Right ventricle myocardium superior (tissue), 1 donor: ENCODE data around the gene KRTAP23-1. TPM values are rescaled to one million over a fixed set of nuclear protein-coding genes. Genes with fewer than 3 reads are reported as not detected.
A peak's percentile ranks its signal among the peaks of the same experiment; 100 is the strongest.

Experiments used
- ATAC-seq: fragments of 200-7000 bp; cut with Tn5 transposase; one replicate; pipeline ENCODE4 v1.9.1; 2020; ENCODE audit warnings: mild to moderate bottlenecking; ENCODE audit not compliant: poor library complexity
- DNase-seq: peaks from one replicate; pipeline ENCODE4 v3.0.0-alpha.2; 2020
- intact Hi-C: fragments of 100-400 bp; cut with DNase I; formaldehyde crosslinking; loops from one replicate; pipeline ENCODE4 v1.11.2; 2022
- long read RNA-seq: library from polyadenylated mRNA; unstranded; transcript quantifications from one replicate; pipeline ENCODE4 v2.0.0, GENCODE V29; 2021
- total RNA-seq: library from RNA; stranded (reverse); fragmentation: NEBNext Ultra II Directional; extraction: Animal tissue kit (Norgen Biotek cat#: 25700); gene quantifications from one replicate; pipeline ENCODE4 v1.2.1, GENCODE V29; 2021
- donor health status: DM: no; HTN: yes; CAD: no; lungs with severe emphysema.

Gene KRTAP23-1
- not detected for total RNA-seq
- long read RNA-seq = 0 reads

DNA sequence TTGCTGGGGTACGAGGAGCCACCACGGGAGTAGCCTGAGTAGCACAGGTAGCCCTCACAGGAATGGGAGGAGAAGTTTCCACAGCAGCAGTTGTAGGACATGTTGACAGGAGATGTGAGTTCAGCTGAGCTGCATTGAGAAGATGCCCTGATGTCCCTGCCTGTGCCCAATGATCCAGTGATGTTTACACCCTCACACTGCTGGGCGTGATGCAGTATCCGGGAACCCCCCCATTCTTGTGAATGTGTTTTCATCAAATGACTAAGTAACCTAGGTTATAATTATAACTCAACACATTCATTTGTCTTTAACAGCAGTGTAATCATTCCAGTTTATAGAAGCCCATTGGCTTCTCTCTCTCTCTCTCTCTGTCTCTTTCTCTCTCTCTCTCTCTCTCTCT is at the start of gene KRTAP23-1:
TSS of gene KRTAP23-1 (minus strand) at position 101 of the 400 bp plus-strand sequence. CDS start at position 101, 0 bp downstream.
- no peak for DNase-seq
- ATAC-seq = no peak
- intact Hi-C loops = loop anchor here (10.0 kb wide), 1 partner anchor 736 kb away; no protein-coding TSS in a partner anchor

GRCh38 chr21:30395731-30396130 is 47.3 kb upstream of the KRTAP23-1 start, which contains the start of gene KRTAP13-1:
TSS of gene KRTAP13-1 (plus strand) at chr21:30396031. CDS start at chr21:30396087, 56 bp downstream.
- intact Hi-C loops = no loop called here
- ATAC-seq = no peak
- no peak for DNase-seq

DNA sequence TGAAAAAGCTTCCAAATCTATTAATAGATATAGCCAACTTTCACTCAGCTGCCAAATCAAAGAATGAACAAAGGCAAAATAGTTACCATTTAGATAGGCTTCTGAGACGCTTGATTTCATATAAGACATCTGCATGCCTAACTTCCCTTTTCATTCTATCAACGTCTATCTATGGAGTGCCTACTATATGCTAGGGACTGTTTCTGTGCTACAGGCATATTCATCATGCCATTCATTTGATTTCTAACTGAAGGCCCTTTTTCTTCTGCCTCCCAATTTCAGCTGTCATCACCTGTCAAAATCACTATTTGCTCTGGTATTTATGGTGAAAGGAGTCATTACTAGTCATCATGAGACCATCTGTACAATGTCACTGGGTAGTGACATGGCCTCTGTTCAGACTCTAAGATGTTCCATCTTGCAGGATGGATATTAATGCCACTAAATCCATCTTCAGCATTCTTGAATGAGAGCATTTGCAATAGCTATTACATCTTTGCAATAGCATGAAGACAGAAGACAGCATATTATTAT is 43.2 kb upstream of the KRTAP23-1 start:
- intact Hi-C loops = no loop called here
- peak; percentile 38 for ATAC-seq
- no peak for DNase-seq

GRCh38 chr21:30382201-30382600 is 33.8 kb upstream of the KRTAP23-1 start:
- ATAC-seq (no peak), DNase-seq (no peak)
- intact Hi-C loops = no loop called here

DNA sequence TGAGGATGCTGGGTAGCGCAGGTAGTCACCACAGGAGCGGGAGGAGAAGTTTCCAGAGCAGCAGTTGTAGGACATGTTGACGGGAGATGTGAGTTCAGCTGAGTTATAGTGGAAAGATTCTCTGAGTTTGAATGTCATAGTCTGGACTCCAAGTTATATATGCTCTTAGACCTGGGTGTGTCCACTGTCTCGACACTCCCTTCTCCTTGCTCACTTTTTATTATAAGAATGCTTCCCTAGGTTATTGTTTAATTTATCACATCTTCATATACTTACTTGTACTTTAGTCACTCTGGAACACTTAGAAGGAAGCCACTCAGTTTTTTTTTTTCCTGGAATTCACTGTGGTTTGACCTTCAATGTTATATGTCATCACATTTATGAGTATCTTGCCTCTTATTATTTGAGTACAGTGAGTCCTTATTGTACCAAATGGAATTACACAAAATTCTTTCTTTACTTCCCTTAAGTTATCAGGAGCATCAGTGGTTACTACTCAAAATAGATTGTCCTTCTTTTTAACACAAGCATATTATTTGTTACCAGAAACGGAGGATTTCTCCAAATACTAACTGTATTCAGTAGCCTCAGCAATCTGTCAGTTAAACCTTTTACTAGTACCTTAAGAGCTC is 23.8 kb upstream of the KRTAP23-1 start, which contains the start of gene KRTAP13-2:
TSS of gene KRTAP13-2 (minus strand) at position 133 of the 632 bp plus-strand sequence. CDS start at position 75, 58 bp downstream.
- intact Hi-C loops = no loop called here
- no peak for ATAC-seq
- DNase-seq = no peak

DNA sequence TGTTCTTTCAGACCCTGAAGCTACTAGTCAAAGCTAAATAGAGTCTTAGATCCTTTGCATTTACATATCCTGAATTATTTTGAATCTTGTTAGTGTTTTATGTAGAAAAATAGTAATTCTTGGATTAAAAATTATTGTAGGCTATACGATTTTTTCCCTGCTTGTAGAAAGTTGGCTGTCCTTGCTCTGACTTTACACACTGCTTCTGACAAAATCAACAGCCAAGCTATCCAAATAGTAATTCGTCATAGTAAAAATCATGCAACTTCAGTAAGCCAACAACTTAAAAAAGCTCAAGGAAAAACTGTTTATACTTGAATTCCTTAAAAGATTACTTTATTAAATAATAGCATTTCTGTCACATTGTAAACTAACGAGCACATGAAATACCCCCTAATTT is 7.5 kb upstream of the KRTAP23-1 start:
- ATAC-seq (no peak), DNase-seq (no peak)
- intact Hi-C loops = no loop called here

- intact Hi-C loops = no loop called here
- no peak for ATAC-seq
- DNase-seq = no peak
Observed at GRCh38 chr21:30354308-30355005, 6.1 kb upstream of the KRTAP23-1 start.

DNA sequence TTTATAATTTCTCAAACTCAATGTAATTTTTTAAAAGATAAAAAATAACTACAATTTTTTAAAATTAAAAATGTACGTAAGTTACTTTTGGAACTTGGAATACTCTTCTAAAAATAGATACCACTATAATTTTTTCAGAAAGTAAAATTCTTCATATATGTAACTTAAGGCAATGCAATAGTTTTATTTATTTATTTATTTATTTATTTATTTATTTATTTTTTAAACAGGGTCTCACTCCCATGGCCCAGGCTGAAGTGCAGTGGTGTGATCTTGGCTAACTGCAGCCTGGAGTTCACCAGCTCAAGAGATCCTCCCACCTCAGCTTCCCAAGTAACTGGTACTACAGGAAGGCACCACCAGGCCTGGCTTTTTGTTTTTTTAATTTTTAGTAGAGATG is 3.1 kb upstream of the KRTAP23-1 start:
- intact Hi-C loops = no loop called here
- DNase-seq (no peak), ATAC-seq (no peak)

GRCh38 chr21:30349572-30349971 is 1.2 kb upstream of the KRTAP23-1 start:
- ATAC-seq (no peak), DNase-seq (no peak)
- intact Hi-C loops = loop anchor here (10.0 kb wide), 1 partner anchor 735 kb away; no protein-coding TSS in a partner anchor

DNA sequence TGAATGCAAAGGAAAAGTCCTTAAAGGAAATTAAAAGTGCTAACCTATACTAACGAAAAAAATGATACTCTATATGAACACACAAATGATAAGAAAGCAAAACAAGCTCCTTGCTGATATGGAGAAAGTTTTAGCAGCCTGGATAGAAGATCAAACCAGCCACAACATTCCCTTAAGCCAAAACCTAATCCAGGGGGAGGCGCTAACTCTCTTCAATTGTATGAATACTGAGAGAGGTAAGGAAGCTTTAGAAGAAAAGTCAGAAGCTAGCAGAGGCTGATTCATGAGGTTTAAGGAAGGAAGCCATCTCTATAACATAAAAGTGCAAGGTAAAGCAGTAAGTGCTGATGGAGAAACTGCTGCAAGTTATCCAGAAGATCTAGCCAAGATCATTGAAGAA is 3.4 kb downstream of the KRTAP23-1 start:
- DNase-seq (no peak), ATAC-seq (no peak)
- intact Hi-C loops = loop anchor here (10.0 kb wide), 1 partner anchor 740 kb away; no protein-coding TSS in a partner anchor

DNA sequence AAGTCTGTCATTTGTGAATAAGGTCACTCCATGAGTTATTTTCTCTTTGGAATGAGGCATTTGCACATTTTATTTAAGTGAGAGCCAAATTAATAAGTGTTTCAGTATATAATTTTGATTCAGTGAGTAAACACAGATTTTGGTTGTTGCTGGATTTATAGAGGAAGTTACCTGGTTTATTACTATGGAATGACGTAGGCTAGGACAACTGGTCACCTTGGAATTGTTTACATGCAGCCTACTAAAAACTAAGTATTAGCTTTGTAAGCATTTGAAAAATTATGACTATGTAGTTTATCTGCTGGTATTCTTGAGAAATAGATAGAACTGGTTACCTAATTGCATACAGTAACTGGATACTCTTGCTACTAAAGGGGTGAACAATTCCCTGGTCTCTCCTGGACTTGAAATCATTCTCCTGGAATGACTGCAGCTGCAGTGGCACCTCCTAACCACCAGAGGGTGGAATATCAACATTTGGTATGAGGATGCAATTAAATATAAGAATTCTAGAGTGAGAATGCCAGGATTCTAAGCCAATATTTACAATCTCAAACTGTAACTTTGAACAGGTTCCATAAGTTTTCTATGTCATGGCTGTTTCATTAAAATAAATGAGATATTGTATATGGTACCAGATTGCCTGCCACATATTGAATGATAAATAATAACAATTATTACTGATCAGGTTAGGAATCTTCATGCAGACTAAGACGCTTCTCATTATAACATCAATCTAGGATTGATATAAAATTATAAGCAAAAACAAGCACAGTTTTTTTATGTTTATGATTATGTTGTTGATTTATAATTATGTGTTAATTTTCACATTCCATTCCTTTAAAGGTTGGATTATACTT is 7.5 kb downstream of the KRTAP23-1 start:
- no peak for ATAC-seq

DNA sequence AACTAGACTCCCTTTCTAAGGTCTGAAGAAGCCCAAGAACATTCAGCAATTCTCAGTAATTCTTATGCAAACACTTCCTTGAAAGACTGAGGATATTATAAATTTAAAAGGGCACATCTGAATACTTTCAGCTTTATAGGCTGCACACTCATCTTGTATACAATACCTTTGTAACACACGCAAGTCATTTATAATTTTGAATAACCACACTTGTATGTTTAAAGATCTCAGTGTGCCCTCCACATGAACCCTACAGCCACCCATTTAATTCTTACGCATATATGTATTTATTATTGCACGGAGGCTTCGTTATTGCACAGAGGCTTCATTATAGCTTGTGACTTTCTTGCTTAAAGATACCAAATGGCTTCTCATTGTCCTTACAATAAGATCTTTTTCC is 9.7 kb downstream of the KRTAP23-1 start:
- ATAC-seq = no peak
- intact Hi-C loops = no loop called here
- DNase-seq = no peak

More for the DNA sequence above, 7.5 kb downstream of the KRTAP23-1 start:
- intact Hi-C loops = loop anchor here (10.0 kb wide), 1 partner anchor 744 kb away; no protein-coding TSS in a partner anchor
- DNase-seq = peak; percentile 39

- intact Hi-C loops = no loop called here
- DNase-seq (no peak), ATAC-seq (no peak)
Observed at GRCh38 chr21:30337772-30338171, 10.6 kb downstream of the KRTAP23-1 start.

- DNase-seq = no peak
- ATAC-seq = no peak
- intact Hi-C loops = no loop called here
Observed at GRCh38 chr21:30337276-30337744, 11.1 kb downstream of the KRTAP23-1 start, which contains the start of gene KRTAP27-1. TSS of gene KRTAP27-1 (minus strand) at chr21:30337694. CDS start at chr21:30337668, 26 bp downstream.

DNA sequence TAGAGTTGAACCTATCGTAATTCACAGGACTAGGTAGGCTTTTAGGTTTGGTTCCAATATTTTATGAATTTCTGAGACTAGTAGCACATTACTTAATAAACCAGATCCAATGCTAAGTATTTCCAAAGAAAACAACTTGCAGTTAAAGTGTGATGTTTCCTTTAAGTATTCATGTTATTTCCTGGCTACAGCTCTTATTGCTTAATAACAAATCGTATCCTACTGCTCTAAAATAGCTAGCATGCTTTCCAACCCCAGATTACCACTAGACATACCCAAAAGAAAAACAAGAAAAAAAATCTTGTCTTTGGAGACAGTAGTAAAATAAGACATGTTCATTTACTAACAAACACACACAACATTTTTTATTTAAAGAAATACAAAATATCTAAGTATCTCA is 11.8 kb downstream of the KRTAP23-1 start:
- no peak for ATAC-seq
- intact Hi-C loops = no loop called here

DNA sequence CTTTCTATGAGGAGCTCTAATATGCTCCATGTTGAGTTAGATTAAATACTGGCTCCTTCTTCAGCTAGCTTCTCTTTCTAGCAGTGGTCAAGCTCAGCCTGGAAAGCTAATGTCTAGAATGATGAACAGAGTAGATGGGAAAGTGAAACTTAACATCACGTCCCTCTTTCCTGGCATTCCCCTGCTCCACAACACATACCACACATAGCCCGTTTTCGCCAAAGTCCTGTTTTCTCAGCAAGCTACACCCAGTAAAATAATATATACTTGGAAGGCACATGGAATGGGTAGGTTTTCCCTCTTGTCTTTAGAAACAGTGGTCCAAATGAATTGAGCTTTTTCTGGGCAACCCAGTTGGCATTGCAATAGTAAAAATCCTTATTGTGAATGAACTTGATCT is 14.7 kb downstream of the KRTAP23-1 start:
- DNase-seq = no peak
- intact Hi-C loops = no loop called here
- ATAC-seq = no peak

More for the DNA sequence above, 11.8 kb downstream of the KRTAP23-1 start:
- DNase-seq = no peak

DNA sequence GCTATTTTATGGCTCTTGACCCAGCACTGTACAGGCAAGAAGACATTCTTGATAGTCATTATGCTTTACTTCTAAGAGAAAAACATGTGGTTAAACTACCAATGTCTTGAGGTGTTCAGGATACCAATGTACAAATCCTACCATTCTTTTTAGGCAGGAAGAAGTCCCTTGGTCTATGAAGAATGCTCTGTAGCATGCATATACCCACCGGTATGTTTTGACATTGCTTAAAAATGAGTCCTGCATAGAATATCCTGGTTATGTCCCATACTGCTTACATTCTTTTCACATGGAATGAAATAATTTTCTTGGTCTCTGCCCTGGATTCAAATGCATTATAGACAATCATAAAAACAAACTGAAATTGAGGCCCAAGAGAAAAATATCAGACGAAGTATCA is 15.7 kb downstream of the KRTAP23-1 start:
- no peak for DNase-seq
- intact Hi-C loops = no loop called here
- no peak for ATAC-seq

DNA sequence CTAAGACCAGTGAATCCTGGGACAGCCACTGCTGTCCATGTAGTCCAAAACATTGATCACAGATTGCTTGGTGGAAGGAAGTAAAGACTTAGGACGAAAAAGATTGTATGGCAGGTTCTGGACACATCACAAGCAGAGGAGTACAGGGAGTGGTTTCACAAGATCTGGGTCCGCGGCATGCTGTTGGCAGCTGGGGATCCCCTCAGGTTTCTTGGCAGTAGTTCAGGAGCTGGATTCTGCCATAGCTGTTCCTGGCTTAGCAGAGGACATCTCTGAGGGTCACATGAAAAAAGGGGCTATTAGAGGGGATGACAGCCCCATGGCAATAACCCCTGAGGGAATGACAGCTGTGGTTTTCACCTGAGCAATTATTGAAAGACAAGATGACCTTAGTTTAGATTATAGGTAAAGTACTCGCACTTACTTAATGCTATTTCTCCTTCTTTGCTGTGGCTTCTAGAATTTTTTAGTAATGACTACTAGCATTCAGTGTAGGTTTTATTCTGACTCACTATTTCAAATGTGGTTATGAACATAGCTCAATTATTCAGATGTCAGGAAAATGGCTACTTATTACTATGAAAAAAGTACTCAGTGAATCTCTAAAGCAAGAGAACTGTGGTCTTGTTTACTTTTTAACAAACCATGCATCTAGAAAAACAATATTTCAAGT is 19.1 kb downstream of the KRTAP23-1 start:
- DNase-seq (no peak), ATAC-seq (no peak)
- intact Hi-C loops = no loop called here
